Stimulated activated CD4-positive, alpha-beta T cell treated with anti-CD3 and anti-CD28 coated beads, Interleukin-12 subunit alpha, Interleukin-12 subunit beta, amount 100 ng/mL, for 48 hours (primary cell): ENCODE measurements around the gene BIRC5.
A peak's percentile ranks its signal among the peaks of the same experiment; 100 is the strongest.
"Not testable (repeated sequence)": the region's sequence is repeated elsewhere in the genome, so short reads cannot be mapped to it uniquely, and the experiment has no call there.

ENCODE experiments used
- DNase-seq, 3 donors: peaks; one replicate each; pipeline ENCODE4 v3.0.0-alpha.2; 2020; ENCODE audit warnings: low read depth in 2 of 3, low spot score in 1 of 3

The BIRC5 gene

DNA sequence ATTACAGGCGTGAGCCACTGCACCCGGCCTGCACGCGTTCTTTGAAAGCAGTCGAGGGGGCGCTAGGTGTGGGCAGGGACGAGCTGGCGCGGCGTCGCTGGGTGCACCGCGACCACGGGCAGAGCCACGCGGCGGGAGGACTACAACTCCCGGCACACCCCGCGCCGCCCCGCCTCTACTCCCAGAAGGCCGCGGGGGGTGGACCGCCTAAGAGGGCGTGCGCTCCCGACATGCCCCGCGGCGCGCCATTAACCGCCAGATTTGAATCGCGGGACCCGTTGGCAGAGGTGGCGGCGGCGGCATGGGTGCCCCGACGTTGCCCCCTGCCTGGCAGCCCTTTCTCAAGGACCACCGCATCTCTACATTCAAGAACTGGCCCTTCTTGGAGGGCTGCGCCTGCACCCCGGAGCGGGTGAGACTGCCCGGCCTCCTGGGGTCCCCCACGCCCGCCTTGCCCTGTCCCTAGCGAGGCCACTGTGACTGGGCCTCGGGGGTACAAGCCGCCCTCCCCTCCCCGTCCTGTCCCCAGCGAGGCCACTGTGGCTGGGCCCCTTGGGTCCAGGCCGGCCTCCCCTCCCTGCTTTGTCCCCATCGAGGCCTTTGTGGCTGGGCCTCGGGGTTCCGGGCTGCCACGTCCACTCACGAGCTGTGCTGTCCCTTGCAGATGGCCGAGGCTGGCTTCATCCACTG lies at the start of gene BIRC5:
TSS of gene BIRC5 (plus strand) at position 238 of the 690 bp plus-strand sequence. CDS start at position 302, 64 bp downstream.
- DNase-seq, result peak; percentile 84 to 91 (median 89)

DNA sequence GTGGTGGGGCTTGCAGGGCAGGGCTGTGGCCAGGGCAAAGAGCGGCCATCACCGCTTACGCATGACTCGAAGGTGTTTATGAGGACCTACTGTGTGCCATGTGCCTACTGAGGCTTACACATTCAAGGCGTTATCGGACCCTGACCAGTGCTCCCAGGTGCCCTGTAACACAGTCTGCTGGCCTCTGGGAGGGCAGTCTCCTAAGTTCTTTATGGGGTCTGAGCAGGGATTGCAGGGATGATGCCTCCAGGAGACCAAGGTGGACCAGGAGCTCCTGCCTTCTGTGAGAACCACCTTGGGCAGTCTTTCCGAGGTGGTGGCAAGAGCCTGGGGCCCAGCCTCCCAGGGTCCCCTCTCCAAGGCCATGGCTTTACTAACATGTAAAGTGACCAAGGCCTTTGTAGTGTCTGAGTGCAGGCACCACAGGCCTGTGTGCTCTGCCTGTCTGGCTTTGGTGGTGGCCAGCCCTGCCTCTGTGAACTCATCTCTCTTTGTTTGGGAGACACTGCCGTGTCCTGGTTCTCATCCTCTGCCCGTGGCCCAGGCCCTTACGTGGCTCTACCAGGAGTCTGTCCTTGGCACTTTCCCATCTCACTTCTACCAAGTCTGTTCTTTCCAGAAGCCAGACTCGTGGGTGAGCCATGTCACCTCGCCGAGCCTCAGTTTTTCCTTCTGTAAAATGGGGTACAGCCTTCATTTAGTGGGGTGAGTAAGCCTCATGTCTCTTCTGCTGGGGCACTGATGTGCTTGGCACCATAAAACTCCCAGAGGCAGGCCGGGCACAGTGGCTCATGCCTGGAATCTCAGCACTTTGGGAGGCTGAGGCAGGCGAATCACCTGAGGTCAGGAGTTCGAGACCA lies 49.1 kb upstream of the BIRC5 start:
- no peak for DNase-seq

DNA sequence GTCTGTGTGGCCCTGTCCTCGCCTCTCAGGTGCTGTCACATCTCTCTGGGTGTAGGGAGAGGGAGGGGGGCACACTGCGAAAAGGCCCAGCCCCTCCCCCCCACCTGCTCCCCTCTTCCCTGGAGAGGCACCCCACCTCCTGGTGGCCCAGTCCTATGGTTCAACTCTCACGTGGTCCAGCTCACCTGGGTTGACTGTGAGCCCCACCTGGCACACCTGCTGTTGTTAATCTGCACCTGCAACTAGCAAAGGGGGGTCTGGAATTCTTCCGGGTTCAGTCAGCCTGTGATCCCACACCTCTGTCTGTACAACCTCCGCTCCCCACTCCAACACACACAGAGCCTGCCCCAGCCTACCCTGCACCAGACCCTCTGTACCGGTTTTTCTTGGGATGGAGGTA lies 47.6 kb upstream of the BIRC5 start:
- no peak for DNase-seq

DNA sequence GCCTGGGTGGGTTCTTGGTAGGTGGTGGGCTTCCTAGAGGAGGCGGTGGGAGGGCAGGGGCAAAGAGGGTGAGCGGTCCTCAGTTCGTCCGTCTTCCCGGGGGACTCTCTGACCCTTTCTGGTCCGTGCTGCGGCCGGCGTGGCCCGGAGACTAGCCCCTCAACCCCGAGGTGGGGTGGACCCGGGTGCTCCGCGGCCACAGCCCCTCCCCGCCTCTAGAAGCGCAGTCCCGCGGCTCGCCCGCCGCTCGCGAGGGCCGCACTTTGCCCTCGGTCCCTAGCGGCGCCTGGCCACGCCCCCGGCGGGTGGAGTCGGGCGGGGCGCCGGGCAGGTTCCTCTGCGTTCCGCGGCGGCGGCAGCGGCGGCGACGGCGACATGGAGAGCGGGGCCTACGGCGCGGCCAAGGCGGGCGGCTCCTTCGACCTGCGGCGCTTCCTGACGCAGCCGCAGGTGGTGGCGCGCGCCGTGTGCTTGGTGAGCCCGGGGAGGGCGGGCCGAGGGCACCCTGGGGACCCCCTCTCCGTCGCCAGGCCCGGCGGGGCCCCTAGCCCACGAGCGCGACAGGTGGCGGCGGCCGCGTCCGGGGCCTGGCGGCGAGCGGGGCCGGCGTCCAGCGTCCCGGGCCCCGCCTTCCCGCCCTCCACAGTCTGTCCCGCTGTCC lies 45.7 kb upstream of the BIRC5 start, which contains the start of gene SYNGR2:
TSS of gene SYNGR2 (plus strand) at position 340 of the 661 bp plus-strand sequence. CDS start at position 376, 36 bp downstream.
- DNase-seq, result peak; percentile 72 to 87 (median 77)

DNA sequence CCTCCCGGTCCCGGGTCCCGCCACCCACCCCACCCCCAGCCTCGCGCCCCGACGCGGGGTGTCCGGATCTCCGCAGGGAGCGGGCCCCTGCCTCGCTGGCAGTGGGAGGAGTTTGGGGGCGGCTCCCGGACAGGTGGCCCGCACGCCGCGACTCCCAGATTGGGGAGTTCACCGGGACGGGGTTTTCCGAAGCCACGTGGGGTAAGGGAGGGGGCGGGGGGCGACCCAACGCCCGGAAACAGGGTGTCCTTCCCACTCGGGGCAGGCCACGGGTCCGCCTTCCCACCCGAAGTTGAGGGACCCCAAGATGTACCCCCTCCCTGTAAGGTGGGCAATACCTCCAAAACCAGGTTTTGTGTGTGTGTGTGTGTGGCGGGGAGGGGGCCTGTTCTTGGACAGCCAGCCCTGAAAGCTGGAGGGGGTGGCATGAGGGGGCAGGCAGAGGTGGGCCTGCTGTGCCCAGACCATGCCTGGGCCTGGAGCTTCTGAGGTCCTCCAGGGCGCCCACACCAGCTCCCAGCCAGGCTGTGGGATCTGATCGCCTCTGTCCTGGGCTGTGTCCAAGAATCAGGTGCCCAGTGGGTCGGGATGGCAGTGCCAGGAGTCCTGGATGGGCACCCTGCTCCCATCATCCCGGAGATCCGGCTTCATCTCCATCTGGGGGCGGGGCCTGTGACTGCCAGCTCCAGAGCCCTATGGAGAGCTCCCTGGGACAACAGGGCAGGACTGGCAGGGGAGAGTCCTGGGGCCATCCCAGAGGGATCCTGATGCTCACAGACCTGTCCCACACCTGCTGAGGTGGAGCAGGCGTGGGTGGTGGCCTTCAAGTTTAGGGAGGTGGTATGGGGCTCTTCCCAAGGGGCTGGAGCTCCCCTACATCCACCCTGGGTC lies 44.9 kb upstream of the BIRC5 start:
- DNase-seq, result peak in 1 of 3 donors; percentile 60

DNA sequence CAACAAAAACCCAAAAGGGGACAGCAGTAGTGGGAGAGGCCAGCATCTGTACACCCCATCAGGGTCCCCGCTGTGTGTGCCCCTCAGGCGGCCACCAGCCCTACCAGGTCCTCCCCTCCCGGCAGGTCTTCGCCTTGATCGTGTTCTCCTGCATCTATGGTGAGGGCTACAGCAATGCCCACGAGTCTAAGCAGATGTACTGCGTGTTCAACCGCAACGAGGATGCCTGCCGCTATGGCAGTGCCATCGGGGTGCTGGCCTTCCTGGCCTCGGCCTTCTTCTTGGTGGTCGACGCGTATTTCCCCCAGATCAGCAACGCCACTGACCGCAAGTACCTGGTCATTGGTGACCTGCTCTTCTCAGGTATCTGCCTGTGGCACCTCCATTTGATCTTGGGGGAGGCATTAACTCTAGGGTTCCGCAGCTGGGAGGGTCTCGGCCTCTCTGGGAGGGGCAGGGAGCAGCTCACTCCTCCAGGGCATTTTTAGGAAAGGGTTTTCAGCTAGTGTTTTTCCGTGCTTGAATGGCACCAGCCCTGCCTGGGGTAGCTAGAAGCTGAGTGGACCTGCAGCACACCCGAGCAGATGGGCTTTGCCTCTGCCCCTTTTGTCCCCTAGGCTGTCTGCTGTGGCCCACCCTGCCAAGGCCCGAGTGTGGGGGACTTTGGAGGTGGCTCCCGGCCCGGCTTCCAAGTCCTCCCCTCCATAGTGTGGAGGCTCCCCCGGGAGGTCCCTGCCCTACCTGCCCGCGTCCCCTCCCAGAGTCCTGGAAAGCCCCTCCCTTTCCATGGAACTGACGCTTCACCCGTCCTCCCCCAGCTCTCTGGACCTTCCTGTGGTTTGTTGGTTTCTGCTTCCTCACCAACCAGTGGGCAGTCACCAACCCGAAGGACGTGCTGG lies 43.1 kb upstream of the BIRC5 start:
- no peak for DNase-seq

DNA sequence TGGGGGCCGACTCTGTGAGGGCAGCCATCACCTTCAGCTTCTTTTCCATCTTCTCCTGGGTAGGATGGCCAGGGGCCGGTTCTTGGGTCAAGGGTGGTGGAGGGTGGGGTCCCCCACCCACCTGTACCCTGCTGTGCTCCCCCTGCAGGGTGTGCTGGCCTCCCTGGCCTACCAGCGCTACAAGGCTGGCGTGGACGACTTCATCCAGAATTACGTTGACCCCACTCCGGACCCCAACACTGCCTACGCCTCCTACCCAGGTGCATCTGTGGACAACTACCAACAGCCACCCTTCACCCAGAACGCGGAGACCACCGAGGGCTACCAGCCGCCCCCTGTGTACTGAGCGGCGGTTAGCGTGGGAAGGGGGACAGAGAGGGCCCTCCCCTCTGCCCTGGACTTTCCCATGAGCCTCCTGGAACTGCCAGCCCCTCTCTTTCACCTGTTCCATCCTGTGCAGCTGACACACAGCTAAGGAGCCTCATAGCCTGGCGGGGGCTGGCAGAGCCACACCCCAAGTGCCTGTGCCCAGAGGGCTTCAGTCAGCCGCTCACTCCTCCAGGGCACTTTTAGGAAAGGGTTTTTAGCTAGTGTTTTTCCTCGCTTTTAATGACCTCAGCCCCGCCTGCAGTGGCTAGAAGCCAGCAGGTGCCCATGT lies 42.3 kb upstream of the BIRC5 start:
- not testable (repeated sequence) for DNase-seq

DNA sequence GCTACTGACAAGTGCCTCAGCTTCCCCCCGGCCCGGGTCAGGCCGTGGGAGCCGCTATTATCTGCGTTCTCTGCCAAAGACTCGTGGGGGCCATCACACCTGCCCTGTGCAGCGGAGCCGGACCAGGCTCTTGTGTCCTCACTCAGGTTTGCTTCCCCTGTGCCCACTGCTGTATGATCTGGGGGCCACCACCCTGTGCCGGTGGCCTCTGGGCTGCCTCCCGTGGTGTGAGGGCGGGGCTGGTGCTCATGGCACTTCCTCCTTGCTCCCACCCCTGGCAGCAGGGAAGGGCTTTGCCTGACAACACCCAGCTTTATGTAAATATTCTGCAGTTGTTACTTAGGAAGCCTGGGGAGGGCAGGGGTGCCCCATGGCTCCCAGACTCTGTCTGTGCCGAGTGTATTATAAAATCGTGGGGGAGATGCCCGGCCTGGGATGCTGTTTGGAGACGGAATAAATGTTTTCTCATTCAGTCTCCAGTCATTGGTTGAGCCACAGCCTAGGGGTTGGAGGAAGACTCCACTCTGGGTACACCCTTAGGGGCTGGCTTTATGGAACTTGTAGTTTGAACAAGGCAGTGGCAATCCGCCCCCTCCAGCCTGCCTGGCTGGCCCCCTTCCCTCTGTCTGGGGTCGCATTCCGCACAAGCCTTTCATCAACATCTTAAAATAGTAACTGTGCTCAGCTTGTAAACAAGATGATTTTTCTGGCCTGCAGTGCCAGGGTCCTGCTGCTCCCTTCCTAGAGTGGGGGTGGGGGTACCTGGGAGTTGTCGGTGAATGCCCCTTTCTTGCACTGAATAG lies 41.6 kb upstream of the BIRC5 start:
- no peak for DNase-seq

DNA sequence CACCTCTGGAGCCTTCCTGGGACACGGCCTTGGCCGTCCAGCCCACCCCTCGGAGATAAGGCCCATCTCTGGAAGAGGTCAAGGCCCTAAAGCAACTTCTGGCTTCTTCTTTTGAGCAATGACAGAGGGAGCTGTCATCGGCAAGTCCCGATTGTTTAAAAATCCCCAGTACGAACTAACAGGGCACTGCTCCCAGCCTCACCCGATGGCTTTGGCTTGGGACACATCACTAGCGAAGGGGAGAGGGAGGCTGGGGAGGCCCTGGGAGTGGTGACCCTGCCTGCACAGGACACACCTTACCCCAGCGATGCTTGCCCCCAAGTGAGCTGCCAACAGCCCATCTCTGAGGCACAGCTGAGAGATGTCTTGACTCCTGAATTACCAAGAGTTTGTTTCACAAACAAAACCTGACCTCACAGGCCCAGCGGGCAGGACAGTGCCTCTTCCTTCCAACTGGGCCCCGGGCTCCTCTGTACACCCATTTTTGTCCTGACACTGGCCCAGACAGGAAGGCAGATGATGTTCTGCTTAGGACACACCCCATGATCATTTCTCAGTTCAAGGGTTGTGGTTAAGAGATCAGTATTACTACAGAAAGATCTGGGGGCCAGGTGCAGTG lies 40.8 kb upstream of the BIRC5 start:
- DNase-seq, result no peak

DNA sequence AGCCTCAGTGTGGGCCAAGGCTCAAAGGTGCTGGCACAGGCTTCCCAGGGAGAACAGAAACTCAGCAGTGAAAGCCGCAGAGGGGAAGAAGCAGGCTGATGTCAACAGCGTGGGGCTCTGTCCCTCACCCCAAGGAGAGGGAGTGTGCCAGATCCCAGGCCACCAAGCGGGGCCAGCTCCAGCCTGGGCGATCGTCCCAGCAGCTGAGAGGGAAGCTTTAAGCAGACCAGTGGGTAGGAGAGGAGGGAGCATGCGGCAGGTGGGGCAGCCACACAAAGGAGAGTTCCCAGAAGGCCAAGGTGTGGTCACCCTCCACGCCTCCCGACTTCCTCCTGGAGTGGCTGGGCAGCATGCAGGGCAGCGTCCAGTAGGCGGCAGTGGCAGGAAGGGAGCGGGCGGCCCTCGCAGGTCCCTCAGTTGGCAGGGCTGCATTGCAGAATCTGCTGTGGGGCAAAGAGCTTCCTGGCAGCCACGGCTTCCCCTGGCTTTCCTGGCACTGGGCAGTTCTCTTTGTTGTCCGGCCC lies 39.6 kb upstream of the BIRC5 start:
- DNase-seq, result no peak

DNA sequence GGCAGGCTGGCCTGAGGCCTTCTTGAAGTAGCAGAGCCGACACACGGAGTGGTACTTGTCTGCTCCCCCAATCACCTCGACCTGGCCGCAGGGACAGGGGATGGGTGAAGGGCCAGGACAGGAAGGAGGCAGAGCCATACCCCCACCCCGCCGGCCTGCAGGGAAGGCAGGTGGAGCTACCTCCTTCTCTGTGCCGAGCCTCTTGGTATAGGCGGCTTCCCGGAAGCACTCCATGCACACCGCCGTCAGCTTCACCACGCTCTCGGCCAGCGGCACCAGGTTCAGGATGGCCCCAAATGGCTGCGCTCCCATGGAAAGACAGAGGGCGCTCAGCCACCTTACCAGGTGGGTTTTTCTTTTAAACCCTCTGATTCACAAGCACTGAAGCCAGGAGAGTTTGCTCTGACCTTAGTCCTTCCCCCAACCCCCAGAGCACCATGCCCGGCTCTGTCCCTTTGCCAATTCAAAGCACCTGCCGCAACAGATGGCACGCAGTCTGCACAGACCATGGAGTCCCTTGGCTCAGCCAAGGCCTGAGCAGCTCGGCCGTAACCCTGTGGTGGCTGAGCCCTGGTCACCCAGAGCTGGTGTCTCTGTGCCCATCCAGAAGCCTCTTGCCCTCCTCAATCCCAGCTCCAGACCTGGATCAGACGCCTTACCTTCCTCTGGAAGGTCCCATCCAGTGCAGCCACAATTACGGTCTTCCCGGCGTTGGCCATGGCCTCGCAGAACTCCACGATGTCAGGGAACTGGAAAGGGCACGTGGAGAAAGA lies 39.0 kb upstream of the BIRC5 start:
- no peak for DNase-seq

DNA sequence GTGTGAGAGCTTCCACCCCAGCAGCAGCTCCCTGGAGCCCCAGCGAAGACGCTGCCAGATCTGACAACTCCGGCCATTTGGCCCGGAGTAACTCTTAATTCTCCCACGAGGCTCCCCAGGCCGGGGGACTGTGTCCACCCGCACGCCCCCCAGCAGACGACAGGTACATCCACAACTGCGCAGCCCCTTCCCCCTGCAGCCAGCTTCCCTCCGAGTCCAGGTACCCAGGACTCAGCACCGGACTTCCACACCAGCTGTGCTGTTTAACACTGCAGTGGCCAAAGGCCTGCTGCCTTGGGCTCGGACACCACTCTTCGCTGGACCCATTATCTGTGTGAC lies 38.4 kb upstream of the BIRC5 start:
- no peak for DNase-seq

DNA sequence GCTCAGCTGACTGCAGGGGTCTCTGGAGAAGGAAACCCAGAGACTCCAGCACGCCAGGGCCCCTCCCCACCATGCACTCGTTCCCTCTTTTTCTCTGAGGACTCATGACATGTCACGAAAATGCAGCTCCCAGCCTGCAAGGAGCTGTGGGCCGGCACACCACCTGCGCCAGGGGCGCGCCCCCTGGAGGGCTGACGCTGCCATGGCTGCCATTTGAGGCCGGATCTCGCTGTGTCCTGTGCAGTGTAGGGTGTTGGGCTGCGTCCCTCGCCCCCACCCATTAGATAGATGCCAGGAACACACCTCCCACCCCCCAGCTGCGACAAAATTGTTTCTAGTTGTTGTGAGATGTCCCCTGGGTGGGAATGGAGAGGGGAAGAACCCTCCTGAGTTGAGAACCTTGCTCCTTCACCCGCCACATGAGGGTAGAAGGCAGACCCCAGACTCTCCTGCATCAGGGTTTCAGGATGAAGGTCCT lies 37.5 kb upstream of the BIRC5 start:
- DNase-seq, result peak; percentile 51 to 73 (median 62)

DNA sequence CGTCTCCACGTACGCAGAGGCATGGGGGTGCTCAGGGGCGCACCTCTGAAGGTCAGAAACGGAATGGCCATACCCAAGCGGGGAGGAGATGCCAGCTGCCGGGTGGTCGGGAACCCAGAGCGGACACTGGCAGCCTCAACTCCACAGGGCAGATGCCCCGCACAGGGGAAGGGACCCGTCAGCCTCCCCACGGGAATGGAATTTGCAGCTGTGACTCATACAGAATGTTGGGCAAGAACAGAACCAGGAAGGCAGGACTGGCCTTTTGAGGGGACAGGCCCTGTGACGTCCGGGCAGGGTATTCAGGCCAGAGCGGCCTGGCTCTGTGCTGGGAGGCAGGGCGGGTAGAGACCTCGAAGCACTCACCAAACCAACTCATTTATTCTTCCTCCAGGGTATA lies 34.7 kb upstream of the BIRC5 start:
- DNase-seq, result no peak

DNA sequence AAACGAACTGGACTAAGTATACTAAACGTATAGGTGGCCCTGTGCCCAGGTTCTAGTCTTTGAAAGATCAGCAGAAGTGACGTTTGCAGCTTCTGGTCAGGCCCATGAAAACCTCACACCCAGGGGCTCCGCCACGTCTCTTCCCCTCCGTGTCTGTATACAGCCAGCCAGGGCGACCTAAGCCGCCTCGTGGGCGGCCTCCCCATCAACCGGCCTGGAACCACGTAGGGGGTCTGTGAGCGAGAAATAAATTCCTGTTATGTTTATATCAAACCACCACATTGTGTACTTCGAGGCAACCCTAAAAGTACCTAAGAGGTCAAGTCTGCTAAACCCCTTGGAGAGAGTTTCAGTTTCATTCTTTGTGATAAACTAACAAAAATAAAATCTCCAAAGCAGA lies 34.0 kb upstream of the BIRC5 start:
- no peak for DNase-seq

DNA sequence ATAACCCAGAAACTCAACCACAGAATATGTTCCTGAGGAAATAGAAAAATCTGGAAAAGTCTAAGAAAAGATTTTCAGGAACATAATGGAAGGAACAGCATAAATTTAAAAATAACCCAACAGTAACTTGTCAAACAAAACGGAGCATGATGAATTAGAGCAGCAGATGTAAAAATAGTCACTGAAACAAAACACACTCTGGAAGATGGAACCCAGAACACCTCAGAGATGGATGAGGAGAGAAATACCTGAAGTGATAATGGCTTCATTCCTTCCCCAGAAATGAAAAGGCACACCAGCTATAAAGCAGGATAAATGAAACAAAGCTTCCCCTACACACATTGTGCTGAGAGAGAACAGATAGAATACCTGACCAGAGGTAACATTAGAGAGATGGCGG lies 33.5 kb upstream of the BIRC5 start:
- DNase-seq, result no peak

DNA sequence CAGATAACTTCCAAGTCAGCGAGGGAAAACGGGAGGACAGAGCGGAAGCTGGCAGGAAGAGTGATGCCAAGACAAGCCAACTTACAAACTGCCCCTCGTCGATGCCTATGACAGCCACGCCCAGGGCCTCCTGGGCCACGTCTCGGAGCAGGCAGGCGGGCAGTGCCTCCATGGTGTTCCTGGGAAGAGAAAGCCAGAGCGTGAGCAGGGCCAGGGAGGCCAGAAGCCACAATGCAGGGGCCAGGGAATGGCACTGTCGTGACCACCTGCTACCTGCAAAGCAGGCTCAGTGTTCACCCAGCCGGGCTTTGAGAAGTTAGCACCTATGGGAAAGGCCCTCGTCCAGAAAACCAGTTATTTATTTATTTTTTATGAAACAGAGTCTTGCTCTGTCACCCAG lies 31.5 kb upstream of the BIRC5 start:
- no peak for DNase-seq
